H1 (cell line): ENCODE data around the gene SASS6. TPM values are rescaled to one million over a fixed set of nuclear protein-coding genes. Genes with fewer than 3 reads are reported as not detected.

Experiments
- CTCF ChIA-PET: fragments of 300-600 bp; sonication (Branson Sonifier 250); formaldehyde crosslinking; loops from one replicate; lab custom pipeline; 2021; ENCODE audit not compliant: partially characterized antibody; lab: Charles Lee
- POLR2A ChIA-PET: fragments of 300-600 bp; sonication (Branson Sonifier 250); formaldehyde crosslinking; loops from one replicate; lab custom pipeline; 2021; ENCODE audit warnings: inconsistent platforms; ENCODE audit not compliant: partially characterized antibody; lab: Charles Lee
- DNase-seq, 2 experiments: peaks; one replicate each; pipeline versions ENCODE4 v3.0.0 to v3.0.0-alpha.2; 2010 to 2022; ENCODE audit warnings: low spot score in 2 of 2, low read depth in 1 of 2, mixed read lengths in 1 of 2
- FAIRE-seq: peaks from 2 replicates; lab custom pipeline; 2011; peaks lifted over from hg19 to GRCh38; lab: Jason Lieb, UNC
- H2AFZ ChIP-seq: 2 replicates; pipeline ENCODE4 v1.8.1; 2012; ENCODE audit warnings: low read length, inconsistent platforms
- H2AK5ac ChIP-seq: 2 replicates; pipeline ENCODE4 v1.6.1; 2013; ENCODE audit warnings: low read depth, low read length
- H2BK120ac ChIP-seq: replicated peaks from 2 replicates; pipeline ENCODE3; 2013; ENCODE audit warnings: low read depth, low read length, inconsistent platforms
- H2BK12ac ChIP-seq: 2 replicates; pipeline ENCODE4 v1.6.1; 2013; ENCODE audit warnings: low read depth, low read length
- H2BK15ac ChIP-seq: 2 replicates; pipeline ENCODE4 v1.6.1; 2013; ENCODE audit warnings: low read length
- H2BK20ac ChIP-seq: 2 replicates; pipeline ENCODE4 v1.6.1; 2013; ENCODE audit warnings: low read length
- H2BK5ac ChIP-seq: 2 replicates; pipeline ENCODE4 v1.6.1; 2013; ENCODE audit warnings: low read depth, low read length
- H3K14ac ChIP-seq: 2 replicates; pipeline ENCODE4 v1.6.1; 2013; ENCODE audit warnings: inconsistent platforms; ENCODE audit not compliant: insufficient read length
- H3K18ac ChIP-seq: 2 replicates; pipeline ENCODE4 v1.6.1; 2013; ENCODE audit warnings: low read length; ENCODE audit errors: extremely low read depth
- H3K23ac ChIP-seq: 2 replicates; pipeline ENCODE4 v1.6.1; 2013; ENCODE audit warnings: inconsistent platforms; ENCODE audit not compliant: insufficient read length
- H3K23me2 ChIP-seq: 2 replicates; pipeline ENCODE4 v1.6.1; 2013; ENCODE audit warnings: low read depth, low read length
- H3K27ac ChIP-seq: 2 replicates; pipeline ENCODE4 v1.6.1; 2011; ENCODE audit warnings: low read depth, low read length, inconsistent platforms
- H3K27me3 ChIP-seq, 4 experiments: replicated peaks in 1 of 4; 1 replicate in 1 of 4; 2 replicates in 3 of 4; pipeline versions ENCODE4 v1.6.1 to v1.8.1; 2011 to 2013; ENCODE audit warnings: low read length in 3 of 4, mild to moderate bottlenecking in 3 of 4, inconsistent platforms in 2 of 4, mixed read lengths in 2 of 4, moderate library complexity in 1 of 4; ENCODE audit not compliant: control insufficient read depth in 3 of 4, insufficient read depth in 3 of 4; ENCODE audit errors: extremely low read depth in 1 of 4
- H3K36me3 ChIP-seq, 4 experiments: 2 replicates each; pipeline versions ENCODE4 v1.6.1 to v1.8.1; 2011 to 2013; ENCODE audit warnings: mild to moderate bottlenecking in 4 of 4, low read length in 3 of 4, moderate library complexity in 2 of 4, control low read depth in 1 of 4, inconsistent platforms in 1 of 4; ENCODE audit not compliant: insufficient read depth in 4 of 4, control insufficient read depth in 2 of 4
- H3K4ac ChIP-seq: replicated peaks from 2 replicates; pipeline ENCODE3; 2013; ENCODE audit warnings: low read length, low read depth, mixed read lengths, inconsistent platforms; ENCODE audit not compliant: insufficient read length
- H3K4me1 ChIP-seq, 4 experiments: replicated peaks in 1 of 4; 1 replicate in 1 of 4; 2 replicates in 3 of 4; pipeline versions ENCODE4 v1.6.1 to v1.8.1; 2011 to 2013; ENCODE audit warnings: low read length in 3 of 4, inconsistent platforms in 2 of 4, mixed read lengths in 1 of 4; ENCODE audit not compliant: insufficient read depth in 4 of 4, control insufficient read depth in 3 of 4
- H3K4me2 ChIP-seq, 2 experiments: 2 replicates each; pipeline versions ENCODE4 v1.6.1 to v1.8.1; 2011 to 2013; ENCODE audit warnings: low read depth in 2 of 2, low read length in 2 of 2, control low read depth in 1 of 2, inconsistent platforms in 1 of 2, mild to moderate bottlenecking in 1 of 2; ENCODE audit not compliant: insufficient read depth in 1 of 2
- H3K4me3 ChIP-seq, 4 experiments: fragments of 200-600, 300-600 bp in 1 of 4; sonication (generic), shearing (Covaris generic), sonication (Bioruptor Twin) in 1 of 4; 2 replicates each; pipeline versions ENCODE4 v1.5.1 to v1.8.1; 2011 to 2016; ENCODE audit warnings: low read length in 4 of 4, low read depth in 3 of 4, control low read depth in 2 of 4, inconsistent platforms in 2 of 4, mild to moderate bottlenecking in 2 of 4, mixed read lengths in 1 of 4, moderate library complexity in 1 of 4; ENCODE audit not compliant: insufficient read depth in 2 of 4; ENCODE audit errors: extremely low read depth in 1 of 4
- H3K56ac ChIP-seq: replicated peaks from 2 replicates; pipeline ENCODE3; 2013; ENCODE audit warnings: low read depth, mild to moderate bottlenecking, mixed read lengths, low read length, inconsistent platforms; ENCODE audit not compliant: insufficient read length
- H3K79me1 ChIP-seq: 2 replicates; pipeline ENCODE4 v1.6.1; 2013; ENCODE audit warnings: low read depth, low read length, control low read depth
- H3K79me2 ChIP-seq, 2 experiments: 2 replicates each; pipeline versions ENCODE4 v1.6.1 to v1.8.1; 2012 to 2013; ENCODE audit warnings: low read length in 2 of 2, mild to moderate bottlenecking in 2 of 2, inconsistent platforms in 1 of 2; ENCODE audit not compliant: insufficient read depth in 2 of 2, control insufficient read depth in 1 of 2
- H3K9ac ChIP-seq, 4 experiments: replicated peaks in 1 of 4; 1 replicate in 1 of 4; 2 replicates in 3 of 4; pipeline versions ENCODE4 v1.6.1 to v1.8.1; 2011 to 2013; ENCODE audit warnings: low read depth in 3 of 4, low read length in 3 of 4, control low read depth in 2 of 4, mild to moderate bottlenecking in 2 of 4, moderate library complexity in 2 of 4, inconsistent platforms in 1 of 4; ENCODE audit errors: extremely low read depth in 1 of 4
- H3K9me3 ChIP-seq, 2 experiments: 2 replicates each; pipeline versions ENCODE4 v1.6.1 to v1.8.1; 2012 to 2013; ENCODE audit warnings: mild to moderate bottlenecking in 2 of 2, moderate library complexity in 2 of 2, control low read depth in 1 of 2, inconsistent platforms in 1 of 2, low read depth in 1 of 2, low read length in 1 of 2, mixed read lengths in 1 of 2; ENCODE audit not compliant: insufficient read depth in 2 of 2
- H4K20me1 ChIP-seq, 2 experiments: replicated peaks in 1 of 2; 2 replicates each; pipeline versions ENCODE3 to v1.8.1; 2011 to 2013; ENCODE audit warnings: inconsistent platforms in 2 of 2, low read length in 2 of 2, mild to moderate bottlenecking in 1 of 2; ENCODE audit not compliant: insufficient read depth in 2 of 2, control insufficient read depth in 1 of 2
- H4K5ac ChIP-seq: 2 replicates; pipeline ENCODE4 v1.6.1; 2013; ENCODE audit warnings: low read length, low read depth, mixed read lengths, inconsistent platforms; ENCODE audit not compliant: insufficient read length
- H4K8ac ChIP-seq: 2 replicates; pipeline ENCODE4 v1.8.0; 2013; ENCODE audit warnings: mild to moderate bottlenecking, moderate library complexity, low read length, inconsistent platforms; ENCODE audit not compliant: insufficient read depth; ENCODE audit errors: extremely low read depth
- H4K91ac ChIP-seq: replicated peaks from 2 replicates; pipeline ENCODE3; 2013; ENCODE audit warnings: low read length, mixed read lengths, inconsistent platforms; ENCODE audit not compliant: insufficient read length
- WGBS, 2 experiments: shearing (Covaris generic) in 1 of 2; methylation state at CpG; one replicate each; pipeline versions ENCODE4 v1.1.6 to v1.1.7; 2013 to 2015; ENCODE audit warnings: low lambda C conversion rate in 2 of 2, mixed read lengths in 2 of 2, inconsistent platforms in 1 of 2, low coverage in 1 of 2, missing lambda C conversion rate in 1 of 2; ENCODE audit not compliant: insufficient replicate concordance in 2 of 2, insufficient coverage in 1 of 2, insufficient read length in 1 of 2; ENCODE audit errors: extremely low coverage in 1 of 2, missing lambda C conversion rate in 1 of 2; 5-methylcytosine and 5-hydroxymethylcytosine counted together
- polyA plus RNA-seq, 7 experiments: library from polyadenylated mRNA; depleted of rRNA in 3 of 7; stranded (reverse) in 5 of 7; unstranded in 2 of 7; fragments of >200 nt in 5 of 7; fragments of 200-250 nt in 2 of 7; gene quantifications; 1 replicate in 5 of 7; 2 replicates in 1 of 7; 4 replicates in 1 of 7; pipeline versions ENCODE4 v1.2.1 to v1.2.3, GENCODE V29; 2011 to 2013; ENCODE audit warnings: missing spikeins in 2 of 7, mixed read lengths in 2 of 7
- total RNA-seq: library from RNA; stranded (reverse); fragmentation: NEBNext Ultra II Directional; extraction: Animal tissue kit (Norgen Biotek cat#: 25700); gene quantifications from 2 replicates; pipeline ENCODE4 v1.2.1, GENCODE V29; 2021

The SASS6 gene
- total and polyA plus RNA-seq, 2 of the 8 experiments (the other 6 are each of a cell fraction or from before 2014, with no cell fraction given): 1.2 to 13.8 TPM

DNA sequence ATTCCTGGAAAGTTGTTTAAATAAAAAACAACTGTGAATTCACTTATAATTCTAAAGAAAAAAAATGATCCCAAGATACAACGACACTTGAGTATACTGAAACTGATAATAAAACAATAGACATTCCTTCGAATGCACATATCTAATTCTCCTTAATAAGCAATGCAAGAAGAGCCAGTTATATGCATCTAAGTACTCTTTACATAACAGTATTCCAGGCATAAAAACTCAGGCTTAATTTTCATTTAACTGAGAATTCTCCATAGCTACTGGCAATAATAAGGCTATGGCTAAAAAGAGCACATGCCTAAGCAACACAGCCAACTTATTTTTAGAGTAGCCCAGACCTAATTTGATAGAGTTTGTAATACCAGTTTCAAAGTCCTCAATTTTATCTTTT is 31.2 kb downstream of the SASS6 start:
- Histone ChIP-seq H2AFZ (no peak overlapping the region), H3K4me1 (no peaks in the 10 kb centered on the region), H4K91ac (no peak overlapping the region), H2BK120ac (no peak overlapping the region), H2AK5ac (no peak overlapping the region), H4K5ac (no peak overlapping the region), H3K18ac (no peak overlapping the region), H3K9me3 (no peaks in the 10 kb centered on the region), H3K9ac (no peak overlapping the region), H3K79me2 (no peaks in the 10 kb centered on the region), H3K36me3 (peaks cover 2 to 74% (median 25%) of the 10 kb centered on the region in 4 experiments; a peak in 7 of 8 replicates), H3K4me2 (no peak overlapping the region), H3K27me3 (no peaks in the 10 kb centered on the region), H2BK5ac (no peak overlapping the region), H3K4ac (no peak overlapping the region), H4K8ac (no peak overlapping the region), H2BK12ac (no peak overlapping the region), H3K79me1 (no peaks in the 10 kb centered on the region), H3K4me3 (no peak overlapping the region), H4K20me1 (peaks cover 0 to 1% of the 10 kb centered on the region in 2 experiments), H3K56ac (no peak overlapping the region), H3K23me2 (no peaks in the 10 kb centered on the region), H2BK15ac (no peak overlapping the region), H3K14ac (no peak overlapping the region), H2BK20ac (no peak overlapping the region), H3K27ac (no peak overlapping the region), H3K23ac (no peak overlapping the region)
- no peak for FAIRE-seq
- ChIA-PET POLR2A (no interaction called here), CTCF (interaction anchor here (0.6 kb wide), 1 partner anchor 327 kb away, joined by 3 read pairs; no protein-coding TSS in a partner anchor)
- WGBS, 2 experiments: 93% methylated on average over 2 of the region's 2 CpGs; no CpG with 5 or more reads in 1 of the 2 experiments
- no peak for DNase-seq
